A549 (cell line): ENCODE data around the gene MYRIP. TPM values are rescaled to one million over a fixed set of nuclear protein-coding genes. Genes with fewer than 3 reads are reported as not detected.

Experiments used
- ATAC-seq, 2 experiments: fragments of 200-7000 bp in 1 of 2; fragments of >200 bp in 1 of 2; cut with Nextera tagmentation in 1 of 2; cut with Tn5 transposase in 1 of 2; 3 replicates each; pipeline versions ENCODE4 v1.8.0 to v1.9.1; 2018 to 2020; ENCODE audit warnings: mild to moderate bottlenecking in 1 of 2, moderate library complexity in 1 of 2
- CTCF ChIA-PET: fragments of 300-600 bp; sonication (Branson Sonifier 250); formaldehyde crosslinking; extraction: SDS; loops from one replicate; lab custom pipeline; 2021; ENCODE audit warnings: antibody characterized with exemption, inconsistent platforms; lab: Yijun Ruan, JAX
- POLR2A ChIA-PET: fragments of 350-600 bp; formaldehyde crosslinking; extraction: SDS; loops from one replicate; lab custom pipeline; 2021; ENCODE audit warnings: antibody characterized with exemption, inconsistent platforms; lab: Yijun Ruan, JAX
- DNase-seq, 2 experiments: peaks; one replicate each; pipeline versions ENCODE4 v3.0.0 to v3.0.0-alpha.2; 2011 to 2016; ENCODE audit warnings: low read depth in 1 of 2, low spot score in 1 of 2
- FAIRE-seq: peaks from 2 replicates; lab custom pipeline; 2011; peaks lifted over from hg19 to GRCh38; lab: Jason Lieb, UNC
- H3K27ac ChIP-seq, 2 experiments: fragments of >200 bp; sonication (Bioruptor Twin); formaldehyde crosslinking; 3 replicates each; pipeline ENCODE4 v1.5.1; 2016 to 2017
- H3K4me1 ChIP-seq: fragments of >200 bp; sonication (Bioruptor Twin); formaldehyde crosslinking; 3 replicates; pipeline ENCODE4 v1.6.1; 2016
- H3K4me2 ChIP-seq: fragments of >200 bp; sonication (Bioruptor Twin); formaldehyde crosslinking; 3 replicates; pipeline ENCODE4 v1.6.1; 2016
- H3K4me3 ChIP-seq: fragments of >200 bp; sonication (Bioruptor Twin); formaldehyde crosslinking; 3 replicates; pipeline ENCODE4 v1.5.1; 2016
- H3K9me3 ChIP-seq: fragments of >200 bp; sonication (Bioruptor Twin); formaldehyde crosslinking; 3 replicates; pipeline ENCODE4 v1.6.1; 2016
- ATOH8 ChIP-seq: fragments of 250-450 bp; sonication (Bioruptor Pico); IDR thresholded peaks from 2 replicates; pipeline ENCODE4 v1.5.0; 2020; ENCODE audit warnings: low read depth, mild to moderate bottlenecking, moderate library complexity
- BHLHE40 ChIP-seq: IDR thresholded peaks from 2 replicates; pipeline ENCODE4 v1.6.1; 2012; ENCODE audit warnings: low read depth, low read length, inconsistent platforms
- CEBPB ChIP-seq, 2 experiments: fragments of >200 bp in 1 of 2; sonication (Bioruptor Twin) in 1 of 2; formaldehyde crosslinking in 1 of 2; IDR thresholded peaks; 2 replicates each; pipeline ENCODE4 v1.6.1; 2012 to 2016
- EHMT2 ChIP-seq: fragments of 200-600 bp; sonication (generic); IDR thresholded peaks from 2 replicates; pipeline ENCODE4 v1.6.1; 2016; ENCODE audit warnings: antibody characterized with exemption, low read depth, mild to moderate bottlenecking, moderate library complexity
- FOSL2 ChIP-seq, 2 experiments: fragments of 450-650 bp in 1 of 2; fragments of >200 bp in 1 of 2; sonication (Bioruptor Twin) in 1 of 2; formaldehyde crosslinking; IDR thresholded peaks; 2 replicates each; pipeline versions ENCODE4 v1.5.0 to v1.6.1; 2016 to 2020; ENCODE audit warnings: mild to moderate bottlenecking in 1 of 2, moderate library complexity in 1 of 2
- HOXB13 ChIP-seq: fragments of 250-450 bp; sonication (Bioruptor Pico); IDR thresholded peaks from 2 replicates; pipeline ENCODE4 v1.5.0; 2020; ENCODE audit warnings: low read depth, mild to moderate bottlenecking, moderate library complexity
- KDM5A ChIP-seq: fragments of 200-600 bp; sonication (generic); IDR thresholded peaks from 2 replicates; pipeline ENCODE4 v1.6.1; 2016; ENCODE audit warnings: antibody characterized with exemption, mild to moderate bottlenecking
- MAZ ChIP-seq: fragments of 150-350 bp; IDR thresholded peaks from 2 replicates; pipeline ENCODE4 v1.6.1; 2014; ENCODE audit warnings: antibody characterized with exemption, low read depth, low read length, borderline replicate concordance
- PHF8 ChIP-seq: fragments of 200-600 bp; sonication (generic); IDR thresholded peaks from 2 replicates; pipeline ENCODE4 v1.6.1; 2016; ENCODE audit warnings: low read depth, mild to moderate bottlenecking, antibody characterized with exemption, moderate library complexity, borderline replicate concordance
- POLR2AphosphoS2 ChIP-seq: conservative IDR thresholded peaks from 2 replicates; pipeline ENCODE4 v1.6.1; 2012; ENCODE audit warnings: low read length, improper control_type of control experiment, inconsistent platforms
- RCOR1 ChIP-seq: fragments of 150-350 bp; IDR thresholded peaks from 2 replicates; pipeline ENCODE4 v1.6.1; 2014; ENCODE audit warnings: antibody characterized with exemption, low read length, low read depth
- RFX5 ChIP-seq: fragments of 450-650 bp; IDR thresholded peaks from 2 replicates; pipeline ENCODE4 v1.7.1; 2014; ENCODE audit warnings: antibody characterized with exemption, mild to moderate bottlenecking, moderate library complexity
- RNF2 ChIP-seq: fragments of 200-600 bp; sonication (generic); IDR thresholded peaks from 2 replicates; pipeline ENCODE4 v1.6.1; 2016; ENCODE audit warnings: low read depth, mild to moderate bottlenecking, antibody characterized with exemption, moderate library complexity, borderline replicate concordance
- TFCP2L1 ChIP-seq: fragments of 250-450 bp; sonication (Bioruptor Pico); IDR thresholded peaks from 2 replicates; pipeline ENCODE4 v1.5.0; 2021; ENCODE audit warnings: mild to moderate bottlenecking
- TP53 ChIP-seq: fragments of 250-450 bp; sonication (Bioruptor Pico); IDR thresholded peaks from 2 replicates; pipeline ENCODE4 v1.5.0; 2021; ENCODE audit warnings: mild to moderate bottlenecking, moderate library complexity
- ZC3H11A ChIP-seq: fragments of 450-650 bp; IDR thresholded peaks from 2 replicates; pipeline ENCODE4 v1.6.1; 2014; ENCODE audit warnings: antibody characterized with exemption, mild to moderate bottlenecking
- WGBS: methylation state at CpG from one replicate; pipeline ENCODE4 v1.1.6; 2017; ENCODE audit errors: missing lambda C conversion rate; 5-methylcytosine and 5-hydroxymethylcytosine counted together
- polyA plus RNA-seq, 4 experiments: library from polyadenylated mRNA; depleted of rRNA in 3 of 4; stranded (reverse); fragments of >200 nt; fragmentation: RNase III in 1 of 4; extraction: RNeasy Plus Mini Kit Qiagen cat#74134 plus additional on column Dnase treatment in 1 of 4; gene quantifications; 2 replicates in 3 of 4; 3 replicates in 1 of 4; pipeline ENCODE4 v1.2.3, GENCODE V29; 2011 to 2017
- TF ChIP-seq, protein P1 (sequence below): fragments of 200-600 bp; sonication (generic); IDR thresholded peaks from 2 replicates; pipeline ENCODE4 v1.6.1; 2016; ENCODE audit warnings: antibody characterized with exemption, mild to moderate bottlenecking, moderate library complexity
- TF ChIP-seq, protein P2 (sequence below): fragments of >200 bp; sonication (Bioruptor Twin); formaldehyde crosslinking; IDR thresholded peaks from 3 replicates; pipeline ENCODE4 v1.5.1; 2016
- TF ChIP-seq, protein P3 (sequence below): fragments of 150-350 bp; IDR thresholded peaks from 2 replicates; pipeline ENCODE4 v1.6.1; 2014; ENCODE audit warnings: low read depth, mild to moderate bottlenecking, low read length

MYRIP gene
- polyA plus RNA-seq, 2 of the 4 experiments (the other 2 are of a cell fraction): not detected

- FAIRE-seq: no peak
- ATAC-seq: no peak
- TF ChIP-seq RNF2 (no peak), FOSL2 (IDR thresholded peaks at IDR 0.05) (no peak), FOSL2 (CRISPR knock-in tag; IDR thresholded peaks at IDR 0.05) (no peak), TP53 (CRISPR knock-in tag) (no peak), KDM5A (no peak), BHLHE40 (no peak), PHF8 (no peak), MAZ (no peak), CEBPB (IDR thresholded peaks at IDR 0.05) (no peak), EHMT2 (no peak), ZC3H11A (no peak), RFX5 (no peak), TFCP2L1 (CRISPR knock-in tag) (no peak), POLR2AphosphoS2 (no peak), RCOR1 (no peak), ATOH8 (no peak), HOXB13 (CRISPR knock-in tag) (no peak)
- TF ChIP-seq, protein P1, sequence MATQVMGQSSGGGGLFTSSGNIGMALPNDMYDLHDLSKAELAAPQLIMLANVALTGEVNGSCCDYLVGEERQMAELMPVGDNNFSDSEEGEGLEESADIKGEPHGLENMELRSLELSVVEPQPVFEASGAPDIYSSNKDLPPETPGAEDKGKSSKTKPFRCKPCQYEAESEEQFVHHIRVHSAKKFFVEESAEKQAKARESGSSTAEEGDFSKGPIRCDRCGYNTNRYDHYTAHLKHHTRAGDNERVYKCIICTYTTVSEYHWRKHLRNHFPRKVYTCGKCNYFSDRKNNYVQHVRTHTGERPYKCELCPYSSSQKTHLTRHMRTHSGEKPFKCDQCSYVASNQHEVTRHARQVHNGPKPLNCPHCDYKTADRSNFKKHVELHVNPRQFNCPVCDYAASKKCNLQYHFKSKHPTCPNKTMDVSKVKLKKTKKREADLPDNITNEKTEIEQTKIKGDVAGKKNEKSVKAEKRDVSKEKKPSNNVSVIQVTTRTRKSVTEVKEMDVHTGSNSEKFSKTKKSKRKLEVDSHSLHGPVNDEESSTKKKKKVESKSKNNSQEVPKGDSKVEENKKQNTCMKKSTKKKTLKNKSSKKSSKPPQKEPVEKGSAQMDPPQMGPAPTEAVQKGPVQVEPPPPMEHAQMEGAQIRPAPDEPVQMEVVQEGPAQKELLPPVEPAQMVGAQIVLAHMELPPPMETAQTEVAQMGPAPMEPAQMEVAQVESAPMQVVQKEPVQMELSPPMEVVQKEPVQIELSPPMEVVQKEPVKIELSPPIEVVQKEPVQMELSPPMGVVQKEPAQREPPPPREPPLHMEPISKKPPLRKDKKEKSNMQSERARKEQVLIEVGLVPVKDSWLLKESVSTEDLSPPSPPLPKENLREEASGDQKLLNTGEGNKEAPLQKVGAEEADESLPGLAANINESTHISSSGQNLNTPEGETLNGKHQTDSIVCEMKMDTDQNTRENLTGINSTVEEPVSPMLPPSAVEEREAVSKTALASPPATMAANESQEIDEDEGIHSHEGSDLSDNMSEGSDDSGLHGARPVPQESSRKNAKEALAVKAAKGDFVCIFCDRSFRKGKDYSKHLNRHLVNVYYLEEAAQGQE: no peak
- TF ChIP-seq, protein P2, sequence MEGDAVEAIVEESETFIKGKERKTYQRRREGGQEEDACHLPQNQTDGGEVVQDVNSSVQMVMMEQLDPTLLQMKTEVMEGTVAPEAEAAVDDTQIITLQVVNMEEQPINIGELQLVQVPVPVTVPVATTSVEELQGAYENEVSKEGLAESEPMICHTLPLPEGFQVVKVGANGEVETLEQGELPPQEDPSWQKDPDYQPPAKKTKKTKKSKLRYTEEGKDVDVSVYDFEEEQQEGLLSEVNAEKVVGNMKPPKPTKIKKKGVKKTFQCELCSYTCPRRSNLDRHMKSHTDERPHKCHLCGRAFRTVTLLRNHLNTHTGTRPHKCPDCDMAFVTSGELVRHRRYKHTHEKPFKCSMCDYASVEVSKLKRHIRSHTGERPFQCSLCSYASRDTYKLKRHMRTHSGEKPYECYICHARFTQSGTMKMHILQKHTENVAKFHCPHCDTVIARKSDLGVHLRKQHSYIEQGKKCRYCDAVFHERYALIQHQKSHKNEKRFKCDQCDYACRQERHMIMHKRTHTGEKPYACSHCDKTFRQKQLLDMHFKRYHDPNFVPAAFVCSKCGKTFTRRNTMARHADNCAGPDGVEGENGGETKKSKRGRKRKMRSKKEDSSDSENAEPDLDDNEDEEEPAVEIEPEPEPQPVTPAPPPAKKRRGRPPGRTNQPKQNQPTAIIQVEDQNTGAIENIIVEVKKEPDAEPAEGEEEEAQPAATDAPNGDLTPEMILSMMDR: no peak
- TF ChIP-seq, protein P3, sequence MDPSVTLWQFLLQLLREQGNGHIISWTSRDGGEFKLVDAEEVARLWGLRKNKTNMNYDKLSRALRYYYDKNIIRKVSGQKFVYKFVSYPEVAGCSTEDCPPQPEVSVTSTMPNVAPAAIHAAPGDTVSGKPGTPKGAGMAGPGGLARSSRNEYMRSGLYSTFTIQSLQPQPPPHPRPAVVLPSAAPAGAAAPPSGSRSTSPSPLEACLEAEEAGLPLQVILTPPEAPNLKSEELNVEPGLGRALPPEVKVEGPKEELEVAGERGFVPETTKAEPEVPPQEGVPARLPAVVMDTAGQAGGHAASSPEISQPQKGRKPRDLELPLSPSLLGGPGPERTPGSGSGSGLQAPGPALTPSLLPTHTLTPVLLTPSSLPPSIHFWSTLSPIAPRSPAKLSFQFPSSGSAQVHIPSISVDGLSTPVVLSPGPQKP: no peak
- TF ChIP-seq, all 56 proteins: peak for 0
Observed at GRCh38 chr3:40196966-40197365, 387.6 kb downstream of the MYRIP start.

More at GRCh38 chr3:40196966-40197365, 387.6 kb downstream of the MYRIP start:
- Histone ChIP-seq H3K9me3 (no peaks in the 10 kb centered on the region), H3K4me1 (no peaks in the 10 kb centered on the region), H3K4me3 (no peak overlapping the region), H3K27ac (no peak overlapping the region), H3K4me2 (no peak overlapping the region)
- POLR2A ChIA-PET: no interaction called here
- DNase-seq: no peak
- CTCF ChIA-PET: interaction anchor here (0.9 kb wide), 1 partner anchor 120 kb away, joined by 5 read pairs; no protein-coding TSS in a partner anchor
- WGBS: 41% methylated on average over 8 of the region's 9 CpGs
